22Rv1 (cell line): Measurements from ENCODE around the gene ARPC1A.
"Not testable (repeated sequence)": the region's sequence is repeated elsewhere in the genome, so short reads cannot be mapped to it uniquely, and the experiment has no call there.

Experiments used
- CTCF ChIP-seq: fragments of 450-650 bp; IDR thresholded peaks from 2 replicates; pipeline ENCODE4 v1.5.1; 2017; ENCODE audit warnings: mild to moderate bottlenecking
- ZFX ChIP-seq: fragments of 450-650 bp; IDR thresholded peaks from 2 replicates; pipeline ENCODE4 v1.6.1; 2017; ENCODE audit warnings: antibody characterized with exemption, borderline replicate concordance

- not testable (repeated sequence) for TF ChIP-seq CTCF, ZFX
Measured at GRCh38 chr7:99284165-99284564, 41.5 kb upstream of the ARPC1A start.
